HepG2 (cell line): ENCODE measurements around the gene TNFSF12. TPM values are rescaled to one million over a fixed set of nuclear protein-coding genes. Genes with fewer than 3 reads are reported as not detected.

Experiments used
- ELF1 ChIP-seq: sonication (generic); formaldehyde crosslinking; IDR thresholded peaks from 2 replicates; pipeline ENCODE4 v1.4.0; 2020; ENCODE audit warnings: missing genetic modification reagents
- JUN ChIP-seq: sonication (generic); formaldehyde crosslinking; IDR thresholded peaks from 2 replicates; pipeline ENCODE4 v1.4.0; 2020; ENCODE audit warnings: mild to moderate bottlenecking, missing genetic modification reagents
- MAF1 ChIP-seq: sonication (generic); formaldehyde crosslinking; IDR thresholded peaks from 2 replicates; pipeline ENCODE4 v1.5.0; 2020; ENCODE audit warnings: missing genetic modification reagents, borderline replicate concordance
- MYNN ChIP-seq: sonication (generic); formaldehyde crosslinking; IDR thresholded peaks from 2 replicates; pipeline ENCODE4 v1.4.0; 2020; ENCODE audit warnings: mild to moderate bottlenecking, low read depth, missing genetic modification reagents
- NR2F2 ChIP-seq: IDR thresholded peaks from 2 replicates; pipeline ENCODE4 v1.6.1; 2012; ENCODE audit warnings: low read depth, inconsistent platforms, borderline replicate concordance
- REXO4 ChIP-seq: sonication (generic); formaldehyde crosslinking; IDR thresholded peaks from 2 replicates; pipeline ENCODE4 v1.8.0; 2022; ENCODE audit warnings: missing genetic modification reagents, mild to moderate bottlenecking, borderline replicate concordance
- SKI ChIP-seq: fragments of 450-650 bp; IDR thresholded peaks from one replicate; pipeline ENCODE4 v1.6.1; 2018; ENCODE audit warnings: mild to moderate bottlenecking; ENCODE audit not compliant: partially characterized antibody
- SMC3 ChIP-seq: IDR thresholded peaks from 2 replicates; pipeline ENCODE4 v1.6.1; 2011; ENCODE audit warnings: low read length, improper control_type of control experiment
- SRSF9 ChIP-seq: fragments of 200-400 bp; formaldehyde crosslinking; IDR thresholded peaks from 2 replicates; pipeline ENCODE4 v1.6.1; 2018; ENCODE audit warnings: borderline replicate concordance, mild to moderate bottlenecking, low read depth, low read length; ENCODE audit not compliant: insufficient read depth, poor library complexity, severe bottlenecking
- STAG1 ChIP-seq: sonication (generic); formaldehyde crosslinking; IDR thresholded peaks from 2 replicates; pipeline ENCODE4 v1.4.0; 2020; ENCODE audit warnings: missing genetic modification reagents
- ZMAT3 ChIP-seq: sonication (generic); formaldehyde crosslinking; conservative IDR thresholded peaks from 2 replicates; pipeline ENCODE4 v1.7.0; 2021; ENCODE audit warnings: missing genetic modification reagents
- ZNF17 ChIP-seq: sonication (generic); formaldehyde crosslinking; IDR thresholded peaks from 2 replicates; pipeline ENCODE4 v1.5.0; 2020; ENCODE audit warnings: mild to moderate bottlenecking, missing genetic modification reagents
- ZNF224 ChIP-seq: sonication (generic); formaldehyde crosslinking; IDR thresholded peaks from 2 replicates; pipeline ENCODE4 v1.5.0; 2020; ENCODE audit warnings: mild to moderate bottlenecking, missing genetic modification reagents
- ZNF253 ChIP-seq: sonication (generic); formaldehyde crosslinking; IDR thresholded peaks from 2 replicates; pipeline ENCODE4 v1.8.0; 2022; ENCODE audit warnings: mild to moderate bottlenecking, missing genetic modification reagents, borderline replicate concordance
- ZNF382 ChIP-seq: sonication (generic); formaldehyde crosslinking; IDR thresholded peaks from 2 replicates; pipeline ENCODE4 v1.5.0; 2020; ENCODE audit warnings: missing genetic modification reagents, mild to moderate bottlenecking, borderline replicate concordance
- ZNF570 ChIP-seq: sonication (generic); formaldehyde crosslinking; IDR thresholded peaks from 2 replicates; pipeline ENCODE4 v1.4.0; 2020; ENCODE audit warnings: mild to moderate bottlenecking, missing genetic modification reagents, borderline replicate concordance
- ZNF607 ChIP-seq: sonication (generic); formaldehyde crosslinking; IDR thresholded peaks from 2 replicates; pipeline ENCODE4 v1.5.1; 2020; ENCODE audit warnings: missing genetic modification reagents, mild to moderate bottlenecking, borderline replicate concordance
- ZNF678 ChIP-seq: sonication (generic); formaldehyde crosslinking; IDR thresholded peaks from 2 replicates; pipeline ENCODE4 v1.4.0; 2020; ENCODE audit warnings: mild to moderate bottlenecking, missing genetic modification reagents
- ZSCAN30 ChIP-seq: sonication (generic); formaldehyde crosslinking; IDR thresholded peaks from 2 replicates; pipeline ENCODE4 v1.5.0; 2020; ENCODE audit warnings: mild to moderate bottlenecking, missing genetic modification reagents
- polyA plus RNA-seq, 8 experiments: library from polyadenylated mRNA; depleted of rRNA in 3 of 8; stranded (reverse) in 7 of 8; unstranded in 1 of 8; fragments of >200 nt; fragmentation: Illumina TruSeq in 4 of 8; extraction: Trizol in 4 of 8; gene quantifications; 2 replicates each; pipeline versions ENCODE4 v1.2.1 to v1.2.3, GENCODE V29; 2011 to 2016; ENCODE audit warnings: low read depth in 4 of 8, missing spikeins in 1 of 8, mixed read lengths in 1 of 8; ENCODE audit not compliant: insufficient read depth in 1 of 8
- total RNA-seq, 5 experiments: library from RNA; depleted of rRNA; stranded (reverse); fragments of >200 nt; fragmentation: Illumina TruSeq; extraction: Trizol; gene quantifications; 2 replicates each; pipeline ENCODE4 v1.2.3, GENCODE V29; 2016; ENCODE audit warnings: low read depth in 1 of 5
- TF ChIP-seq, protein P1 (sequence below): sonication (generic); formaldehyde crosslinking; IDR thresholded peaks from 2 replicates; pipeline ENCODE4 v1.8.0; 2022; ENCODE audit warnings: missing genetic modification reagents, mild to moderate bottlenecking, inconsistent platforms, borderline replicate concordance
- TF ChIP-seq, protein P2 (sequence below): sonication (generic); formaldehyde crosslinking; IDR thresholded peaks from 2 replicates; pipeline ENCODE4 v1.8.0; 2022; ENCODE audit warnings: missing genetic modification reagents, mild to moderate bottlenecking, moderate library complexity, borderline replicate concordance
- TF ChIP-seq, protein P3 (sequence below): sonication (generic); formaldehyde crosslinking; IDR thresholded peaks from 2 replicates; pipeline ENCODE4 v1.4.0; 2020; ENCODE audit warnings: missing genetic modification reagents
- TF ChIP-seq, protein P4 (sequence below): sonication (generic); formaldehyde crosslinking; IDR thresholded peaks from 2 replicates; pipeline ENCODE4 v1.9.0; 2022; ENCODE audit warnings: missing genetic modification reagents, mild to moderate bottlenecking, borderline replicate concordance
- TF ChIP-seq, protein P5 (sequence below): sonication (generic); formaldehyde crosslinking; IDR thresholded peaks from 2 replicates; pipeline ENCODE4 v1.5.0; 2020; ENCODE audit warnings: missing genetic modification reagents, mild to moderate bottlenecking, borderline replicate concordance

The TNFSF12 gene
- total and polyA plus RNA-seq, 2 of the 13 experiments (the other 11 are each of a cell fraction or from before 2014, with no cell fraction given) = 0.93 to 7.2 TPM

DNA sequence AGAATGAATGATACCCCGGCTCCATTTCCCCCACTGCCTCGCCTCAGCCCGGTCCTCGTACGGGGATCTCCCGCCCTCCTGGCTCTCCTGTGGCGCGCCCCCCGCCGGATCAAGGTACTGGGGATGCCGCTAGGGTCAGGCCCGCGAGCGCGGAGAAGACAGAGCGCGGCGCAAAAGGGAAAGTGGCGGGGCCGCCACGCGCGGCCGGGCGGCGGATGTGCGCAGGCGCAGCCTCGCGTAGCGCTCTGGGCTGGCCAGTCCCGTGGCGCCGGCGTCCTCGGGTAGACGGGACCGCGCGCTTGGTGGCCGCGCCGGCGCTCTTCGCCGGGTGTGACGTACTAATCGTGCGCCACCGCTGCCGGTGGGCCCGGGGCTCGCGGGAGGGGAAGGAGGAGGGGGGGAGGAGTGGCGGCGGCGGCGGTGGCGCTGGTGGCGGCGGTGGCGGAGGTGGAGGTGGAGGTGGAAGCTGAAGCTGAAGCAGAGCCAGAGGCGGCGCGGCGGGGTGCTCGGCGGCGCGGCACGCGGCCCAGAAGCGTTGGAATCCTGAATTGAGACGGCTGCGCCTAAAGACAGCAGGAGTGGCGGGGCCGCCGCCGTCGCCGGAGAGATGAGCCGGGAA lies 12.8 kb downstream of the TNFSF12 start, which contains the start of gene SENP3 (continued):
- TF ChIP-seq, protein P1, sequence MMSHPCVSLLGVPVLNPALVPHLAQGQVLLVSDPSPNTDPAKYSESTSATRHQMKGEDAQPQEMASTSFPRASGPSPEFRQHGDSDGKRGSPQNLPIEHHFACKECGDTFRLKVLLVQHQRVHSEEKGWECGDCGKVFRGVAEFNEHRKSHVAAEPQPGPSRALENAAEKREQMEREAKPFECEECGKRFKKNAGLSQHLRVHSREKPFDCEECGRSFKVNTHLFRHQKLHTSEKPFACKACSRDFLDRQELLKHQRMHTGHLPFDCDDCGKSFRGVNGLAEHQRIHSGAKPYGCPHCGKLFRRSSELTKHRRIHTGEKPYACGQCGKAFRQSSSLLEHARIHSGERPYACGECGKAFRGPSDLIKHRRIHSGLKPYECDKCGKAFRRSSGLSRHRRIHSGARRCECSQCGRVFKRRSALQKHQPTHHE (CRISPR knock-in tag) = no peak
- TF ChIP-seq REXO4 (no peak), NR2F2 (no peak), ZNF382 (CRISPR knock-in tag) (no peak), ZNF570 (CRISPR knock-in tag) (no peak), SRSF9 (no peak), ZNF253 (CRISPR knock-in tag) (no peak), ZNF17 (CRISPR knock-in tag) (no peak), MYNN (no peak), STAG1 (CRISPR knock-in tag) (no peak), ELF1 (CRISPR knock-in tag) (no peak), SMC3 (no peak), ZSCAN30 (CRISPR knock-in tag) (no peak), SKI (peak; percentile 27), ZNF224 (0 out of 2 replicates have a peak, but pooled peaks have one; percentile 64), JUN (CRISPR knock-in tag) (no peak), ZNF607 (CRISPR knock-in tag) (no peak), MAF1 (CRISPR knock-in tag) (0 out of 2 replicates have a peak, but pooled peaks have one; percentile 55), ZMAT3 (no peak), ZNF678 (no peak)
- TF ChIP-seq, protein P2, sequence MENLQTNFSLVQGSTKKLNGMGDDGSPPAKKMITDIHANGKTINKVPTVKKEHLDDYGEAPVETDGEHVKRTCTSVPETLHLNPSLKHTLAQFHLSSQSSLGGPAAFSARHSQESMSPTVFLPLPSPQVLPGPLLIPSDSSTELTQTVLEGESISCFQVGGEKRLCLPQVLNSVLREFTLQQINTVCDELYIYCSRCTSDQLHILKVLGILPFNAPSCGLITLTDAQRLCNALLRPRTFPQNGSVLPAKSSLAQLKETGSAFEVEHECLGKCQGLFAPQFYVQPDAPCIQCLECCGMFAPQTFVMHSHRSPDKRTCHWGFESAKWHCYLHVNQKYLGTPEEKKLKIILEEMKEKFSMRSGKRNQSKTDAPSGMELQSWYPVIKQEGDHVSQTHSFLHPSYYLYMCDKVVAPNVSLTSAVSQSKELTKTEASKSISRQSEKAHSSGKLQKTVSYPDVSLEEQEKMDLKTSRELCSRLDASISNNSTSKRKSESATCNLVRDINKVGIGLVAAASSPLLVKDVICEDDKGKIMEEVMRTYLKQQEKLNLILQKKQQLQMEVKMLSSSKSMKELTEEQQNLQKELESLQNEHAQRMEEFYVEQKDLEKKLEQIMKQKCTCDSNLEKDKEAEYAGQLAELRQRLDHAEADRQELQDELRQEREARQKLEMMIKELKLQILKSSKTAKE (CRISPR knock-in tag) = 0 out of 2 replicates have a peak, but pooled peaks have one; percentile 19
- TF ChIP-seq, protein P3, sequence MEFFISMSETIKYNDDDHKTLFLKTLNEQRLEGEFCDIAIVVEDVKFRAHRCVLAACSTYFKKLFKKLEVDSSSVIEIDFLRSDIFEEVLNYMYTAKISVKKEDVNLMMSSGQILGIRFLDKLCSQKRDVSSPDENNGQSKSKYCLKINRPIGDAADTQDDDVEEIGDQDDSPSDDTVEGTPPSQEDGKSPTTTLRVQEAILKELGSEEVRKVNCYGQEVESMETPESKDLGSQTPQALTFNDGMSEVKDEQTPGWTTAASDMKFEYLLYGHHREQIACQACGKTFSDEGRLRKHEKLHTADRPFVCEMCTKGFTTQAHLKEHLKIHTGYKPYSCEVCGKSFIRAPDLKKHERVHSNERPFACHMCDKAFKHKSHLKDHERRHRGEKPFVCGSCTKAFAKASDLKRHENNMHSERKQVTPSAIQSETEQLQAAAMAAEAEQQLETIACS (CRISPR knock-in tag) = peak; percentile 73; the same call in 1 of the 2 replicates
- TF ChIP-seq, protein P4, sequence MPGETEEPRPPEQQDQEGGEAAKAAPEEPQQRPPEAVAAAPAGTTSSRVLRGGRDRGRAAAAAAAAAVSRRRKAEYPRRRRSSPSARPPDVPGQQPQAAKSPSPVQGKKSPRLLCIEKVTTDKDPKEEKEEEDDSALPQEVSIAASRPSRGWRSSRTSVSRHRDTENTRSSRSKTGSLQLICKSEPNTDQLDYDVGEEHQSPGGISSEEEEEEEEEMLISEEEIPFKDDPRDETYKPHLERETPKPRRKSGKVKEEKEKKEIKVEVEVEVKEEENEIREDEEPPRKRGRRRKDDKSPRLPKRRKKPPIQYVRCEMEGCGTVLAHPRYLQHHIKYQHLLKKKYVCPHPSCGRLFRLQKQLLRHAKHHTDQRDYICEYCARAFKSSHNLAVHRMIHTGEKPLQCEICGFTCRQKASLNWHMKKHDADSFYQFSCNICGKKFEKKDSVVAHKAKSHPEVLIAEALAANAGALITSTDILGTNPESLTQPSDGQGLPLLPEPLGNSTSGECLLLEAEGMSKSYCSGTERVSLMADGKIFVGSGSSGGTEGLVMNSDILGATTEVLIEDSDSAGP (CRISPR knock-in tag) = no peak
- TF ChIP-seq, protein P5, sequence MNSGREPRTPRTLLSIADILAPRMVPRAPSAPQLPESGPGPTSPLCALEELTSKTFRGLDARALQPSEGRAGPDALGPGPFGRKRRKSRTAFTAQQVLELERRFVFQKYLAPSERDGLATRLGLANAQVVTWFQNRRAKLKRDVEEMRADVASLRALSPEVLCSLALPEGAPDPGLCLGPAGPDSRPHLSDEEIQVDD (CRISPR knock-in tag) = 0 out of 2 replicates have a peak, but pooled peaks have one; percentile 26
